Measurements from ENCODE around the gene HPSE2. TPM values are rescaled to one million over a fixed set of nuclear protein-coding genes. Genes with fewer than 3 reads are reported as not detected.

Gene HPSE2
- total RNA-seq, 1 experiment from 2014 or later, result 0.05 TPM

- TF ChIP-seq YY1 (IDR thresholded peaks at IDR 0.05; ENCODE audit: extremely low read depth, insufficient replicate concordance, low read depth, low read length) (no peak), CTCF (IDR thresholded peaks at IDR 0.05 in 2 of 3, conservative IDR thresholded peaks at IDR 0.05 in 1 of 3; ENCODE audit: borderline replicate concordance in 1 of 3, insufficient read depth in 1 of 3, low read depth in 2 of 3, low read length in 2 of 3) (no peak), ZFX (IDR thresholded peaks at IDR 0.05) (no peak), POLR2AphosphoS5 (IDR thresholded peaks at IDR 0.05; ENCODE audit: low read depth, low read length) (no peak), RAD21 (IDR thresholded peaks at IDR 0.05; ENCODE audit: low read depth) (no peak), REST (IDR thresholded peaks at IDR 0.05; ENCODE audit: low read depth) (no peak), EZH2phosphoT487 (IDR thresholded peaks at IDR 0.05; ENCODE audit: borderline replicate concordance) (no peak), POLR2A (IDR thresholded peaks at IDR 0.05; ENCODE audit: borderline replicate concordance, extremely low read depth, insufficient read depth, insufficient read length) (no peak), ELF1 (IDR thresholded peaks at IDR 0.05; ENCODE audit: borderline replicate concordance, low read depth) (no peak), SRF (IDR thresholded peaks at IDR 0.05; ENCODE audit: low read depth) (no peak), TCF7L2 (IDR thresholded peaks at IDR 0.05; ENCODE audit: borderline replicate concordance, extremely low read depth, insufficient read depth, insufficient read length) (no peak), ATF3 (IDR thresholded peaks at IDR 0.05) (no peak), EZH2 (IDR thresholded peaks at IDR 0.05) (no peak), MAX (IDR thresholded peaks at IDR 0.05) (no peak), FOSL1 (IDR thresholded peaks at IDR 0.05; ENCODE audit: low read depth) (no peak), SIN3A (IDR thresholded peaks at IDR 0.05; ENCODE audit: low read depth) (no peak), JUND (IDR thresholded peaks at IDR 0.05) (no peak), CEBPB (IDR thresholded peaks at IDR 0.05; ENCODE audit: low read depth) (no peak)
- Histone ChIP-seq H3K36me3 (ENCODE audit: control insufficient read depth in 1 of 2, insufficient read depth in 2 of 2, low read length in 2 of 2) (peaks cover 34 to 49% of the 10 kb centered on the region in 2 experiments; a peak in 3 of 4 replicates), H4K20me1 (ENCODE audit: insufficient read depth) (0 out of 2 replicates have a peak, but pooled peaks cover 3% of the 10 kb centered on the region), H3K4me3 (replicated peaks in 1 of 2; ENCODE audit: low read depth in 1 of 2, low read length in 2 of 2) (no peak overlapping the region), H3K79me2 (ENCODE audit: insufficient read depth, low read length) (peaks cover 7% of the 10 kb centered on the region; the same call in 1 of the 2 replicates), H3K9ac (ENCODE audit: low read length) (no peak overlapping the region), H3K4me1 (ENCODE audit: control insufficient read depth in 1 of 2, insufficient read depth in 2 of 2, low read length in 2 of 2) (peaks cover 0 to 12% of the 10 kb centered on the region in 2 experiments; a peak in 3 of 4 replicates), H3K9me3 (ENCODE audit: control insufficient read depth in 1 of 2, insufficient read depth in 1 of 2, low read depth in 1 of 2, low read length in 2 of 2) (no peaks in the 10 kb centered on the region), H3K27me3 (ENCODE audit: insufficient read depth, low read length) (no peaks in the 10 kb centered on the region), H2AFZ (ENCODE audit: low read depth, low read length, poor library complexity, severe bottlenecking) (no peak overlapping the region), H3K4me2 (ENCODE audit: low read length) (no peak overlapping the region), H3K27ac (ENCODE audit: low read depth, low read length) (no peak overlapping the region), H3K9me2 (ENCODE audit: insufficient read depth) (no peaks in the 10 kb centered on the region)
- ChIA-PET POLR2A (no interaction called here), CTCF (no interaction called here), RAD21 (ENCODE audit: low non-redundant PET in 1 of 2, low total read pairs in 2 of 2, uncharacterized antibody in 2 of 2, unreplicated experiment in 2 of 2) (no interaction called here)
- no peak for ATAC-seq
- BruUV-seq (replicated peaks), result no TSS peak
- intact Hi-C loops (cut with micrococcal nuclease), result no loop called here
- no peak for DNase-seq (ENCODE audit: low read depth, low spot score)
Measured at GRCh38 chr10:98438715-98439114, 796.9 kb downstream of the HPSE2 start.

Data from HCT116 (cell line).